IPS DF 6.9 (cell line): ENCODE measurements around the gene CDCA8.

Source experiments
- DNase-seq: peaks from one replicate; pipeline ENCODE4 v3.0.0-alpha.2; 2013; ENCODE audit warnings: low read depth, low spot score
- H3K27ac ChIP-seq: one replicate; pipeline ENCODE4 v1.5.1; 2013; ENCODE audit warnings: low read length, control low read depth
- H3K27me3 ChIP-seq: 2 replicates; pipeline ENCODE4 v1.6.1; 2013; ENCODE audit warnings: mild to moderate bottlenecking, low read length; ENCODE audit not compliant: control insufficient read depth, insufficient read depth
- H3K36me3 ChIP-seq: 2 replicates; pipeline ENCODE4 v1.6.1; 2013; ENCODE audit warnings: low read length; ENCODE audit not compliant: control insufficient read depth, insufficient read depth
- H3K4me1 ChIP-seq: 2 replicates; pipeline ENCODE4 v1.6.1; 2013; ENCODE audit warnings: low read length; ENCODE audit not compliant: control insufficient read depth, insufficient read depth
- H3K4me3 ChIP-seq: 2 replicates; pipeline ENCODE4 v1.5.1; 2013; ENCODE audit warnings: mild to moderate bottlenecking, low read length
- H3K9me3 ChIP-seq: 2 replicates; pipeline ENCODE4 v1.6.1; 2013; ENCODE audit warnings: low read length, inconsistent platforms; ENCODE audit not compliant: control insufficient read depth, insufficient read depth
- WGBS: extraction: QIAGEN DNeasy Blood & Tissue Kit; methylation state at CpG from one replicate; pipeline ENCODE4 v1.1.7; 2013; ENCODE audit warnings: mixed read lengths, missing lambda C conversion rate; ENCODE audit not compliant: insufficient read length, insufficient coverage; 5-methylcytosine and 5-hydroxymethylcytosine counted together

Gene CDCA8

DNA sequence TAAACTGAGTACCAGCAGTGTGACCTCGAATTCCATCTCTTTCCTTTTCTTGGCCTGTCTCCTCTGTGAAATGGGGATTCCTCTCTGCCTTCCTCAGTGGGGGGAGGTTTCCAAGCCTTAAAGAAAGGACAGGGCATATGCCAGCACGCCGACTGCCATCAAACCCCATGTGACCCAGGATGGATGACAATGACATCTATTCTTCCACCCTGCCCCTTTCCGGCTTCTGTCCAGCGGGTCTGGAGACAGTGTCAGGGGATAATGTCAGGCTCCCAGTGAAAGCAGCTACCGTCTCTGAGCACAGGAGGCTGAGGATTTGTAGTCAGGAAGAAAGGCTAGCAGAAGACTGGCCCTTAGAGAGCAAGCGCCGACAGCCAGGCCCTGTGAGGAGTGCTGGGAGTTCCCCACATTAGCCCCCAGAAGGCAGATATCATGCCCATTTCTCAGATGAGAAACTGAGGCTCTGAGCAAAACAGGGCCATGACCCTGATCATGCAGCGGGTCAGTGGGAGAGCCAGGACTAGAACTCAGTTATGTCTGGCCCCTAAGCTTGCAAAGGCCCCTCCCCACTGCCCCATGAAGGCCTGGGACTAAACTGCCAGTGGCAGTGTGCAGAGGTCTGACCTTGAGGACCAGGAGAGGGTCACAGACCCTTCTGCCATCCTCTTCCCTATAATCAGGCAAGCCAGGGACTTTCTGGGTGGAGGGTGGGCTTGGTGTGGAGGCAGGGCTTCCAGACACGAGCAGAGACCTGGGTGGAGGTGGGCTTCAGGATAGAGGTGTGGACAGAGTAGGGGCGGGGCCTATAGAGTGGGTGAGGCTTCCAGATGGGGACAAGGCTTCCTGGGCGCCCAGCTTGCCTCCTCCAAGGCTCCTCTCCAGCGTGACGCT is 30.1 kb downstream of the CDCA8 start:
- no peaks in the 10 kb centered on the region for H3K36me3 ChIP-seq
- no peak for DNase-seq
- peaks cover 2% of the 10 kb centered on the region; the same call in 1 of the 2 replicates for H3K4me1 ChIP-seq
- no peak overlapping the region for H3K4me3 ChIP-seq
- H3K27me3 ChIP-seq: no peaks in the 10 kb centered on the region
- no CpG with 5 or more reads among the region's 14 CpGs for WGBS
- no peaks in the 10 kb centered on the region for H3K9me3 ChIP-seq
- no peak overlapping the region for H3K27ac ChIP-seq

- Histone ChIP-seq H3K27ac (no peak overlapping the region), H3K27me3 (no peaks in the 10 kb centered on the region), H3K4me1 (peaks cover 2% of the 10 kb centered on the region; the same call in 1 of the 2 replicates), H3K36me3 (no peaks in the 10 kb centered on the region), H3K9me3 (no peaks in the 10 kb centered on the region), H3K4me3 (no peak overlapping the region)
- DNase-seq: no peak
- no CpG with 5 or more reads among the region's 6 CpGs for WGBS
Measured at GRCh38 chr1:37723072-37723389, 30.7 kb downstream of the CDCA8 start.

GRCh38 chr1:37723390-37724078 is 31.2 kb downstream of the CDCA8 start:
- WGBS: no CpG with 5 or more reads among the region's 11 CpGs
- H3K4me3 ChIP-seq: no peak overlapping the region
- no peak overlapping the region for H3K27ac ChIP-seq
- H3K36me3 ChIP-seq: no peaks in the 10 kb centered on the region
- H3K9me3 ChIP-seq: no peaks in the 10 kb centered on the region
- no peak for DNase-seq
- peaks cover 2% of the 10 kb centered on the region; the same call in 1 of the 2 replicates for H3K4me1 ChIP-seq
- H3K27me3 ChIP-seq: no peaks in the 10 kb centered on the region

DNA sequence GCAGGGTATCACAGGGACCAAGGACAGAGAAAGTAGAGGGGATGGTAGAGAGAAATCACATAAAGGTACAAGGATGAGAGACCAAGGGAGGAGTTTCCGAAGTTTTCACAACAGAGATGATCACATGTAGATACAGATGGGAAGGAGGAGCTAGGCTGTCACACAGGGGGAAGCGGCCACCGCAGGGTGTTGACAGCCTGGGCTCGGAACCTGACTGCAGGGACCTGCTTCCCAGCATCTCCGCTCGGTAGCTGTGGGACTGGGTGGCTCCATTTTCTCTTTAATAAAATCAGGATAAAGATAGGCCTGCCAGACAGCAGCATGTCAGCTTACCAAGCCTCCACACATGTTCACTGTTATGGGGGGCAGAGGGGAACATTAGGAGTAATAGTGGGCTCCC is 32.3 kb downstream of the CDCA8 start:
- Histone ChIP-seq H3K4me1 (peaks cover 2% of the 10 kb centered on the region; the same call in 1 of the 2 replicates), H3K36me3 (no peaks in the 10 kb centered on the region), H3K4me3 (no peak overlapping the region), H3K9me3 (no peaks in the 10 kb centered on the region), H3K27ac (no peak overlapping the region), H3K27me3 (no peaks in the 10 kb centered on the region)
- no peak for DNase-seq
- WGBS: no CpG with 5 or more reads among the region's 6 CpGs

- WGBS: no CpG with 5 or more reads among the region's 14 CpGs
- no peak overlapping the region for H3K4me3 ChIP-seq
- H3K36me3 ChIP-seq: no peaks in the 10 kb centered on the region
- H3K9me3 ChIP-seq: no peaks in the 10 kb centered on the region
- DNase-seq: no peak
- no peak overlapping the region for H3K27ac ChIP-seq
- no peaks in the 10 kb centered on the region for H3K27me3 ChIP-seq
- peaks cover 2% of the 10 kb centered on the region; the same call in 1 of the 2 replicates for H3K4me1 ChIP-seq
Measured at GRCh38 chr1:37725851-37726613, 33.7 kb downstream of the CDCA8 start.

DNA sequence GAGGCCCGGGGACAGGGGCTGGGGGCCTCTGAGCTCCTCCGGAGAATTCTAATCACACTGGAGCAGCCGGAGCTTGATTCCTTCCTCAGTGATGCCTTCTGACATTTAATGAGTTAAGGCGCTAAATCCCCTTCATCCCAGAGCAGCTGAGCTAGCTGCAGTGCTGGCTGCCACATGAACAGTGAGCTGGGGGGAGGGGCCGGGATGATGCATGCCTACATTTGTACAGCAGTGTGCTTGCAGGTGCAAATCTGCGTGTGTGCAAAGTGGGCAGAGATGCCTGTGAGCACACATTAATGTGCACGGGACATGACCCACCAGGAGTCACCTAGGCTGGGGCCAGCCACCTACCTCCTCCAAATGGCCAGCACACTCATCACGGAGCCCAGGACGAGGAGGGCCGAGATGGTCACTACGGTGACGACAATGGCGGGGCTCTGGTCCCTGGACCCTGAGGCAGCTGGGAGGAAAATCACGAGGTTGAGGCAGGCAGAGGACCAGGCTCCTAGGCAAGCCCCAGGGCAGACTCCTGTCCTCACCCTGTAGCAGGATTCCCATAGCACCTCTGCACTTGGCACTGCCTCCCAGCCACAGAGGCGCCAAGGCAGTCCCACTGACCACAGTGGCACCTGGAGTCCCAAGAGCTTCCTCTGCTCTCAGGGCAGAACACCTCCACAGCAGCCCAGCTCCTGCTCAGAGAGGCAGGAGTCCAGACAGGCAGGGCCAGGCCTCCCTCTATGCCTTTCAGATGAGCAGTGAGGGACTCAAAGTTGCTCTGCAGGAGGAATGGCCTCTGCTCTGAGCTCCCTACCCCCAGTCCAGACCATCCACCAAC is 34.7 kb downstream of the CDCA8 start:
- no peak for DNase-seq
- no peak overlapping the region for H3K27ac ChIP-seq
- WGBS: no CpG with 5 or more reads among the region's 15 CpGs
- H3K4me3 ChIP-seq: no peak overlapping the region
- no peaks in the 10 kb centered on the region for H3K27me3 ChIP-seq
- no peaks in the 10 kb centered on the region for H3K9me3 ChIP-seq
- H3K36me3 ChIP-seq: no peaks in the 10 kb centered on the region
- peaks cover 2% of the 10 kb centered on the region; the same call in 1 of the 2 replicates for H3K4me1 ChIP-seq

DNA sequence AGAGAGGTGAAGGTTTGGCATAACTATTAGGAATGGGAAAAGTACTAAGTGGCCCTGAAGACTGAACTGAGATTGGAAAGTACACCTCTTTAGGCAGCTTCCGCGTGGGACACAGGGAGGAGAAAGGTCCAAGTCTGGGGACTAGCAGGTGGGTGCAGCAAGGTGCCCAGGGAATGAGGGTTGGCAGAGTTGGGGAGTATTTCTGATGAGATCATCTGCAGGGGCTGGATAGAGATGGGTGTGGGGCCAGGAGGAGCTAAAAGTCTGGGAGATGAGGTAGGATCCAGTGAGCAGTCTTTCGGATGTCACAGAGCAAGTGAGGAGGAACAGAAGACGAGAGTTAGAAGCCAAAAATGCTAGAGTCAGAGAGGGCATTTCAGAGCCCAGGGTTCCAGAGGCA is 36.1 kb downstream of the CDCA8 start:
- DNase-seq: no peak
- no peaks in the 10 kb centered on the region for H3K27me3 ChIP-seq
- H3K9me3 ChIP-seq: no peaks in the 10 kb centered on the region
- peaks cover 3% of the 10 kb centered on the region; the same call in 1 of the 2 replicates for H3K4me1 ChIP-seq
- H3K4me3 ChIP-seq: no peak overlapping the region
- H3K27ac ChIP-seq: no peak overlapping the region
- H3K36me3 ChIP-seq: no peaks in the 10 kb centered on the region
- no CpG with 5 or more reads among the region's 4 CpGs for WGBS

DNA sequence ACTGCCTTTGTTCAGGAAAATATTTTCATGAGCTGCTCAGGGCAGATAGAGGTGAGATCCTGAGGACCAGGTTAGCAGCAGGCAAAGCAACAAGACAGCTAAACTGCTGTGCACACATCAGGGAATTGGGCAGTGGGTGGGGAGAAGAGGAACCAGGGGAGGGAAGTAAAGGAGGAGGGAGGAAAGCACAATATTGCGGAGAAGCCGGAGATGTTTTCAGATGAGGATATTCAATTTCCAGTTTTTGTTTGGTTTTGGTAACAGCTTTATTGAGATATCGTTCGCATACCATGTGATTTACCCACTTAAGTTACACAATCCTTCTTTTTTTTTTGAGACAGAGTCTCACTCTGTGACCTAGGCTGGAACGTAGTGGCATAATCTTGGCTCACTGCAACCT is 38.1 kb downstream of the CDCA8 start:
- Histone ChIP-seq H3K27me3 (no peaks in the 10 kb centered on the region), H3K4me3 (no peak overlapping the region), H3K9me3 (no peaks in the 10 kb centered on the region), H3K4me1 (peaks cover 2% of the 10 kb centered on the region; the same call in 1 of the 2 replicates), H3K36me3 (no peaks in the 10 kb centered on the region), H3K27ac (no peak overlapping the region)
- no peak for DNase-seq
- no CpG with 5 or more reads among the region's 5 CpGs for WGBS

GRCh38 chr1:37731312-37732019 is 39.1 kb downstream of the CDCA8 start:
- Histone ChIP-seq H3K36me3 (no peaks in the 10 kb centered on the region), H3K27me3 (no peaks in the 10 kb centered on the region), H3K9me3 (no peaks in the 10 kb centered on the region), H3K4me1 (peaks cover 2% of the 10 kb centered on the region; the same call in 1 of the 2 replicates), H3K27ac (no peak overlapping the region), H3K4me3 (no peak overlapping the region)
- no CpG with 5 or more reads among the region's 15 CpGs for WGBS
- no peak for DNase-seq
